Embryonic facial prominence (tissue), 1 donor: Measurements from ENCODE around the gene CDH4.
"Not testable (repeated sequence)": the region's sequence is repeated elsewhere in the genome, so short reads cannot be mapped to it uniquely, and the experiment has no call there.

Experiments
- DNase-seq: peaks from one replicate; pipeline ENCODE4 v3.0.0-alpha.2; 2016; ENCODE audit errors: extremely low spot score

CDH4 gene

GRCh38 chr20:61253640-61254511, 1.8 kb downstream of the CDH4 start:
- no peak for DNase-seq

- DNase-seq, result no peak
Measured at GRCh38 chr20:61254881-61255626, 3.0 kb downstream of the CDH4 start.

GRCh38 chr20:61256365-61256764, 4.3 kb downstream of the CDH4 start:
- no peak for DNase-seq

- no peak for DNase-seq
Measured at GRCh38 chr20:61256824-61257223, 4.8 kb downstream of the CDH4 start.

- DNase-seq, result no peak
Measured at GRCh38 chr20:61257611-61258010, 5.5 kb downstream of the CDH4 start.

GRCh38 chr20:61259741-61260140, 7.7 kb downstream of the CDH4 start:
- DNase-seq, result no peak

GRCh38 chr20:61260905-61261304, 8.8 kb downstream of the CDH4 start:
- no peak for DNase-seq

- DNase-seq, result no peak
Measured at GRCh38 chr20:61262036-61262435, 10.0 kb downstream of the CDH4 start.

GRCh38 chr20:61262514-61262913, 10.5 kb downstream of the CDH4 start:
- DNase-seq, result no peak

- no peak for DNase-seq
Measured at GRCh38 chr20:61263084-61263695, 11.1 kb downstream of the CDH4 start.

- DNase-seq, result no peak
Measured at GRCh38 chr20:61263938-61264337, 11.9 kb downstream of the CDH4 start.

- no peak for DNase-seq
Measured at GRCh38 chr20:61267241-61267640, 15.2 kb downstream of the CDH4 start.

- no peak for DNase-seq
Measured at GRCh38 chr20:61268024-61268423, 16.0 kb downstream of the CDH4 start.

GRCh38 chr20:61271312-61272231, 19.5 kb downstream of the CDH4 start:
- DNase-seq, result no peak

- not testable (repeated sequence) for DNase-seq
Measured at GRCh38 chr20:61273024-61273423, 21.0 kb downstream of the CDH4 start.

- DNase-seq, result not testable (repeated sequence)
Measured at GRCh38 chr20:61273666-61274065, 21.6 kb downstream of the CDH4 start.

- DNase-seq, result no peak
Measured at GRCh38 chr20:61274326-61274725, 22.3 kb downstream of the CDH4 start.

GRCh38 chr20:61278296-61278695, 26.2 kb downstream of the CDH4 start:
- DNase-seq, result no peak

- no peak for DNase-seq
Measured at GRCh38 chr20:61279621-61280150, 27.6 kb downstream of the CDH4 start.

- DNase-seq, result no peak
Measured at GRCh38 chr20:61280217-61280980, 28.3 kb downstream of the CDH4 start.
